ENCODE data around the gene DAB1.

- TF ChIP-seq CTCF (IDR thresholded peaks at IDR 0.05; ENCODE audit: low read length) (no peak), EZH2 (IDR thresholded peaks at IDR 0.05; ENCODE audit: borderline replicate concordance, low read length) (no peak)
These were observed 285.9 kb downstream of the DAB1 start for GRCh38 chr1:57137980-57138379.

All from OCI-LY1 (cell line).